H1 (cell line): ENCODE results near the gene FBXO5. TPM values are rescaled to one million over a fixed set of nuclear protein-coding genes. Genes with fewer than 3 reads are reported as not detected.

Experiments
- CTCF ChIA-PET: fragments of 300-600 bp; sonication (Branson Sonifier 250); formaldehyde crosslinking; loops from one replicate; lab custom pipeline; 2021; ENCODE audit not compliant: partially characterized antibody; lab: Charles Lee
- POLR2A ChIA-PET: fragments of 300-600 bp; sonication (Branson Sonifier 250); formaldehyde crosslinking; loops from one replicate; lab custom pipeline; 2021; ENCODE audit warnings: inconsistent platforms; ENCODE audit not compliant: partially characterized antibody; lab: Charles Lee
- DNase-seq, 2 experiments: peaks; one replicate each; pipeline versions ENCODE4 v3.0.0 to v3.0.0-alpha.2; 2010 to 2022; ENCODE audit warnings: low spot score in 2 of 2, low read depth in 1 of 2, mixed read lengths in 1 of 2
- FAIRE-seq: peaks from 2 replicates; lab custom pipeline; 2011; peaks lifted over from hg19 to GRCh38; lab: Jason Lieb, UNC
- H2AFZ ChIP-seq: 2 replicates; pipeline ENCODE4 v1.8.1; 2012; ENCODE audit warnings: low read length, inconsistent platforms
- H2AK5ac ChIP-seq: 2 replicates; pipeline ENCODE4 v1.6.1; 2013; ENCODE audit warnings: low read depth, low read length
- H2BK120ac ChIP-seq: replicated peaks from 2 replicates; pipeline ENCODE3; 2013; ENCODE audit warnings: low read depth, low read length, inconsistent platforms
- H2BK12ac ChIP-seq: 2 replicates; pipeline ENCODE4 v1.6.1; 2013; ENCODE audit warnings: low read depth, low read length
- H2BK15ac ChIP-seq: 2 replicates; pipeline ENCODE4 v1.6.1; 2013; ENCODE audit warnings: low read length
- H2BK20ac ChIP-seq: 2 replicates; pipeline ENCODE4 v1.6.1; 2013; ENCODE audit warnings: low read length
- H2BK5ac ChIP-seq: 2 replicates; pipeline ENCODE4 v1.6.1; 2013; ENCODE audit warnings: low read depth, low read length
- H3K14ac ChIP-seq: 2 replicates; pipeline ENCODE4 v1.6.1; 2013; ENCODE audit warnings: inconsistent platforms; ENCODE audit not compliant: insufficient read length
- H3K18ac ChIP-seq: 2 replicates; pipeline ENCODE4 v1.6.1; 2013; ENCODE audit warnings: low read length; ENCODE audit errors: extremely low read depth
- H3K23ac ChIP-seq: 2 replicates; pipeline ENCODE4 v1.6.1; 2013; ENCODE audit warnings: inconsistent platforms; ENCODE audit not compliant: insufficient read length
- H3K23me2 ChIP-seq: 2 replicates; pipeline ENCODE4 v1.6.1; 2013; ENCODE audit warnings: low read depth, low read length
- H3K27ac ChIP-seq: 2 replicates; pipeline ENCODE4 v1.6.1; 2011; ENCODE audit warnings: low read depth, low read length, inconsistent platforms
- H3K27me3 ChIP-seq, 4 experiments: replicated peaks in 1 of 4; 1 replicate in 1 of 4; 2 replicates in 3 of 4; pipeline versions ENCODE4 v1.6.1 to v1.8.1; 2011 to 2013; ENCODE audit warnings: low read length in 3 of 4, mild to moderate bottlenecking in 3 of 4, inconsistent platforms in 2 of 4, mixed read lengths in 2 of 4, moderate library complexity in 1 of 4; ENCODE audit not compliant: control insufficient read depth in 3 of 4, insufficient read depth in 3 of 4; ENCODE audit errors: extremely low read depth in 1 of 4
- H3K36me3 ChIP-seq, 4 experiments: 2 replicates each; pipeline versions ENCODE4 v1.6.1 to v1.8.1; 2011 to 2013; ENCODE audit warnings: mild to moderate bottlenecking in 4 of 4, low read length in 3 of 4, moderate library complexity in 2 of 4, control low read depth in 1 of 4, inconsistent platforms in 1 of 4; ENCODE audit not compliant: insufficient read depth in 4 of 4, control insufficient read depth in 2 of 4
- H3K4ac ChIP-seq: replicated peaks from 2 replicates; pipeline ENCODE3; 2013; ENCODE audit warnings: low read length, low read depth, mixed read lengths, inconsistent platforms; ENCODE audit not compliant: insufficient read length
- H3K4me1 ChIP-seq, 4 experiments: replicated peaks in 1 of 4; 1 replicate in 1 of 4; 2 replicates in 3 of 4; pipeline versions ENCODE4 v1.6.1 to v1.8.1; 2011 to 2013; ENCODE audit warnings: low read length in 3 of 4, inconsistent platforms in 2 of 4, mixed read lengths in 1 of 4; ENCODE audit not compliant: insufficient read depth in 4 of 4, control insufficient read depth in 3 of 4
- H3K4me2 ChIP-seq, 2 experiments: 2 replicates each; pipeline versions ENCODE4 v1.6.1 to v1.8.1; 2011 to 2013; ENCODE audit warnings: low read depth in 2 of 2, low read length in 2 of 2, control low read depth in 1 of 2, inconsistent platforms in 1 of 2, mild to moderate bottlenecking in 1 of 2; ENCODE audit not compliant: insufficient read depth in 1 of 2
- H3K4me3 ChIP-seq, 4 experiments: fragments of 200-600, 300-600 bp in 1 of 4; sonication (generic), shearing (Covaris generic), sonication (Bioruptor Twin) in 1 of 4; 2 replicates each; pipeline versions ENCODE4 v1.5.1 to v1.8.1; 2011 to 2016; ENCODE audit warnings: low read length in 4 of 4, low read depth in 3 of 4, control low read depth in 2 of 4, inconsistent platforms in 2 of 4, mild to moderate bottlenecking in 2 of 4, mixed read lengths in 1 of 4, moderate library complexity in 1 of 4; ENCODE audit not compliant: insufficient read depth in 2 of 4; ENCODE audit errors: extremely low read depth in 1 of 4
- H3K56ac ChIP-seq: replicated peaks from 2 replicates; pipeline ENCODE3; 2013; ENCODE audit warnings: low read depth, mild to moderate bottlenecking, mixed read lengths, low read length, inconsistent platforms; ENCODE audit not compliant: insufficient read length
- H3K79me1 ChIP-seq: 2 replicates; pipeline ENCODE4 v1.6.1; 2013; ENCODE audit warnings: low read depth, low read length, control low read depth
- H3K79me2 ChIP-seq, 2 experiments: 2 replicates each; pipeline versions ENCODE4 v1.6.1 to v1.8.1; 2012 to 2013; ENCODE audit warnings: low read length in 2 of 2, mild to moderate bottlenecking in 2 of 2, inconsistent platforms in 1 of 2; ENCODE audit not compliant: insufficient read depth in 2 of 2, control insufficient read depth in 1 of 2
- H3K9ac ChIP-seq, 4 experiments: replicated peaks in 1 of 4; 1 replicate in 1 of 4; 2 replicates in 3 of 4; pipeline versions ENCODE4 v1.6.1 to v1.8.1; 2011 to 2013; ENCODE audit warnings: low read depth in 3 of 4, low read length in 3 of 4, control low read depth in 2 of 4, mild to moderate bottlenecking in 2 of 4, moderate library complexity in 2 of 4, inconsistent platforms in 1 of 4; ENCODE audit errors: extremely low read depth in 1 of 4
- H3K9me3 ChIP-seq, 2 experiments: 2 replicates each; pipeline versions ENCODE4 v1.6.1 to v1.8.1; 2012 to 2013; ENCODE audit warnings: mild to moderate bottlenecking in 2 of 2, moderate library complexity in 2 of 2, control low read depth in 1 of 2, inconsistent platforms in 1 of 2, low read depth in 1 of 2, low read length in 1 of 2, mixed read lengths in 1 of 2; ENCODE audit not compliant: insufficient read depth in 2 of 2
- H4K20me1 ChIP-seq, 2 experiments: replicated peaks in 1 of 2; 2 replicates each; pipeline versions ENCODE3 to v1.8.1; 2011 to 2013; ENCODE audit warnings: inconsistent platforms in 2 of 2, low read length in 2 of 2, mild to moderate bottlenecking in 1 of 2; ENCODE audit not compliant: insufficient read depth in 2 of 2, control insufficient read depth in 1 of 2
- H4K5ac ChIP-seq: 2 replicates; pipeline ENCODE4 v1.6.1; 2013; ENCODE audit warnings: low read length, low read depth, mixed read lengths, inconsistent platforms; ENCODE audit not compliant: insufficient read length
- H4K8ac ChIP-seq: 2 replicates; pipeline ENCODE4 v1.8.0; 2013; ENCODE audit warnings: mild to moderate bottlenecking, moderate library complexity, low read length, inconsistent platforms; ENCODE audit not compliant: insufficient read depth; ENCODE audit errors: extremely low read depth
- H4K91ac ChIP-seq: replicated peaks from 2 replicates; pipeline ENCODE3; 2013; ENCODE audit warnings: low read length, mixed read lengths, inconsistent platforms; ENCODE audit not compliant: insufficient read length
- ATF2 ChIP-seq: IDR thresholded peaks from 2 replicates; pipeline ENCODE4 v1.6.1; 2012; ENCODE audit warnings: low read length, inconsistent platforms
- BACH1 ChIP-seq: IDR thresholded peaks from 2 replicates; pipeline ENCODE4 v1.6.1; 2012; ENCODE audit warnings: low read length, improper control_type of control experiment
- BRCA1 ChIP-seq: IDR thresholded peaks from 2 replicates; pipeline ENCODE4 v1.6.1; 2012; ENCODE audit warnings: low read depth, low read length, improper control_type of control experiment
- CEBPB ChIP-seq: IDR thresholded peaks from 2 replicates; pipeline ENCODE4 v1.6.1; 2012; ENCODE audit warnings: low read depth, low read length
- CHD1 ChIP-seq: IDR thresholded peaks from 2 replicates; pipeline ENCODE4 v1.6.1; 2012; ENCODE audit warnings: low read depth, low read length, improper control_type of control experiment
- GTF2F1 ChIP-seq: IDR thresholded peaks from 2 replicates; pipeline ENCODE4 v1.6.1; 2012; ENCODE audit warnings: low read depth, low read length, improper control_type of control experiment, borderline replicate concordance
- HDAC6 ChIP-seq: IDR thresholded peaks from one replicate; pipeline ENCODE4 v1.7.1; 2012; ENCODE audit warnings: low read depth, mild to moderate bottlenecking, inconsistent platforms, low read length, moderate library complexity
- KDM4A ChIP-seq: IDR thresholded peaks from one replicate; pipeline ENCODE4 v1.7.1; 2012; ENCODE audit warnings: low read depth, mild to moderate bottlenecking, moderate library complexity, low read length, inconsistent platforms; ENCODE audit not compliant: severe bottlenecking
- MAFK ChIP-seq: IDR thresholded peaks from 2 replicates; pipeline ENCODE4 v1.6.1; 2012; ENCODE audit warnings: low read depth, mild to moderate bottlenecking, improper control_type of control experiment, low read length
- SP1 ChIP-seq: IDR thresholded peaks from 2 replicates; pipeline ENCODE4 v1.6.1; 2011; ENCODE audit warnings: low read depth, low read length
- TAF1 ChIP-seq: IDR thresholded peaks from 2 replicates; pipeline ENCODE4 v1.6.1; 2011; ENCODE audit warnings: mild to moderate bottlenecking, low read depth, low read length
- ZNF274 ChIP-seq: IDR thresholded peaks from 2 replicates; pipeline ENCODE4 v1.7.0; 2012; ENCODE audit warnings: low read length, borderline replicate concordance; ENCODE audit errors: extremely low read depth
- WGBS, 2 experiments: shearing (Covaris generic) in 1 of 2; methylation state at CpG; one replicate each; pipeline versions ENCODE4 v1.1.6 to v1.1.7; 2013 to 2015; ENCODE audit warnings: low lambda C conversion rate in 2 of 2, mixed read lengths in 2 of 2, inconsistent platforms in 1 of 2, low coverage in 1 of 2, missing lambda C conversion rate in 1 of 2; ENCODE audit not compliant: insufficient replicate concordance in 2 of 2, insufficient coverage in 1 of 2, insufficient read length in 1 of 2; ENCODE audit errors: extremely low coverage in 1 of 2, missing lambda C conversion rate in 1 of 2; 5-methylcytosine and 5-hydroxymethylcytosine counted together
- polyA plus RNA-seq, 7 experiments: library from polyadenylated mRNA; depleted of rRNA in 3 of 7; stranded (reverse) in 5 of 7; unstranded in 2 of 7; fragments of >200 nt in 5 of 7; fragments of 200-250 nt in 2 of 7; gene quantifications; 1 replicate in 5 of 7; 2 replicates in 1 of 7; 4 replicates in 1 of 7; pipeline versions ENCODE4 v1.2.1 to v1.2.3, GENCODE V29; 2011 to 2013; ENCODE audit warnings: missing spikeins in 2 of 7, mixed read lengths in 2 of 7
- total RNA-seq: library from RNA; stranded (reverse); fragmentation: NEBNext Ultra II Directional; extraction: Animal tissue kit (Norgen Biotek cat#: 25700); gene quantifications from 2 replicates; pipeline ENCODE4 v1.2.1, GENCODE V29; 2021

Gene FBXO5
- total and polyA plus RNA-seq, 2 of the 8 experiments (the other 6 are each of a cell fraction or from before 2014, with no cell fraction given), result 13.7 to 55.1 TPM

GRCh38 chr6:152950240-152950639 lies 32.6 kb downstream of the FBXO5 start:
- H2BK12ac ChIP-seq, result no peak overlapping the region
- 85% methylated on average over 3 of the region's 3 CpGs; no CpG with 5 or more reads in 1 of the 2 experiments for WGBS, 2 experiments
- H3K79me2 ChIP-seq, result no peaks in the 10 kb centered on the region
- no peak overlapping the region for H3K4me3 ChIP-seq
- no peak overlapping the region for H2BK120ac ChIP-seq
- no peaks in the 10 kb centered on the region for H3K27me3 ChIP-seq
- no peak overlapping the region for H2BK15ac ChIP-seq
- H3K79me1 ChIP-seq, result no peaks in the 10 kb centered on the region
- H3K9me3 ChIP-seq, result no peaks in the 10 kb centered on the region
- DNase-seq (no peak), FAIRE-seq (no peak)
- no peak overlapping the region for H3K4ac ChIP-seq
- no peak overlapping the region for H3K27ac ChIP-seq
- no peak overlapping the region for H3K56ac ChIP-seq
- no peak overlapping the region for H3K14ac ChIP-seq
- H3K4me2 ChIP-seq, result no peak overlapping the region
- H3K36me3 ChIP-seq, result no peaks in the 10 kb centered on the region
- no peak overlapping the region for H4K5ac ChIP-seq
- H3K18ac ChIP-seq, result no peak overlapping the region
- no peak overlapping the region for H3K9ac ChIP-seq
- no peaks in the 10 kb centered on the region for H4K20me1 ChIP-seq
- no peak overlapping the region for H2BK5ac ChIP-seq
- H3K23me2 ChIP-seq, result no peaks in the 10 kb centered on the region
- H4K91ac ChIP-seq, result no peak overlapping the region
- no peak overlapping the region for H2AK5ac ChIP-seq
- peaks cover 0 to 4% (median 1%) of the 10 kb centered on the region in 4 experiments; a peak in 3 of 7 replicates for H3K4me1 ChIP-seq
- H2BK20ac ChIP-seq, result no peak overlapping the region
- no peak overlapping the region for H4K8ac ChIP-seq
- POLR2A ChIA-PET, result no interaction called here
- no peak overlapping the region for H3K23ac ChIP-seq
- H2AFZ ChIP-seq, result no peak overlapping the region
- CTCF ChIA-PET, result interaction anchor here (1.1 to 6.7 kb wide), 13 partner anchors 9 to 233 kb away, joined by 3 to 79 read pairs (median 6); partner anchors contain the start of gene VIP
- TF ChIP-seq ZNF274, result no peak
- no peak for TF ChIP-seq SP1
- no peak for TF ChIP-seq BRCA1
- no peak for TF ChIP-seq HDAC6
- no peak for TF ChIP-seq KDM4A
- TF ChIP-seq ATF2, result no peak
- no peak for TF ChIP-seq BACH1
- TF ChIP-seq CHD1, result no peak
- TF ChIP-seq CEBPB, result no peak
- no peak for TF ChIP-seq TAF1
- TF ChIP-seq GTF2F1, result no peak
- no peak for TF ChIP-seq MAFK
